WTC11 (cell line): ENCODE results near the gene FEM1A.

Experiments used
- CREB1 ChIP-seq: sonication (generic); formaldehyde crosslinking; IDR thresholded peaks from 2 replicates; pipeline ENCODE4 v1.8.0; 2023; ENCODE audit warnings: mild to moderate bottlenecking, missing genetic modification reagents
- CTCF ChIP-seq: fragments of 200-600 bp; IDR thresholded peaks from 2 replicates; pipeline ENCODE4 v1.8.0; 2022; ENCODE audit warnings: antibody characterized with exemption
- HMGXB4 ChIP-seq: sonication (generic); formaldehyde crosslinking; IDR thresholded peaks from 2 replicates; pipeline ENCODE4 v1.8.1; 2023; ENCODE audit warnings: mild to moderate bottlenecking, moderate library complexity, missing genetic modification reagents
- MAX ChIP-seq: sonication (generic); formaldehyde crosslinking; IDR thresholded peaks from 2 replicates; pipeline ENCODE4 v1.8.0; 2022; ENCODE audit warnings: mild to moderate bottlenecking, missing genetic modification reagents
- TF ChIP-seq, protein P1 (sequence below): sonication (generic); formaldehyde crosslinking; IDR thresholded peaks from 2 replicates; pipeline ENCODE4 v1.8.1; 2022; ENCODE audit warnings: mild to moderate bottlenecking, missing genetic modification reagents, moderate library complexity, borderline replicate concordance

DNA sequence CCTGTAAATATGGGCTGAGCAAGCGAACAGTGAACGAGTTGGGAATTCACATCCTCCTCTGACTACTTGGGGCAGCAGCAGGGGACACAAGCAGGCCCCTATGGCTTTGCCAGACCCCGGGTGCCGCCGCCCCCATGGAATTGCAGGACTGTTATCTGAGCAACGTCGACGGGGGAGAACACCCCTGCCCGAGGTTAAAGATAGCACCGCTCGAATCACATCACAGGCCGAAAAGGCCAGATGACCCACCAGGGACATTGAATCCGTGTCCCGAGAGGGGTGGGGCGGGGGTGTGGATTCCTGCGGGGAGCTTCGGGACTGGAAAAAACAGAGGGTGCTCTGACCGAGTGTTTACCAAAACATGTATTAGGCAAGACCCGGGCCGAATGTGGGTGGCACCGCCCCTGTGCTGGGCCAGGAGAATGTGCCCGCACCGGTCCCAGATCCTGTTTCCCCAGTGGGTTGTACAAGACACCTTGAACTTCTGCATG, 9.1 kb downstream of the FEM1A start:
- no peak for TF ChIP-seq HMGXB4
- no peak for TF ChIP-seq CTCF
- no peak for TF ChIP-seq MAX
- TF ChIP-seq, protein P1, sequence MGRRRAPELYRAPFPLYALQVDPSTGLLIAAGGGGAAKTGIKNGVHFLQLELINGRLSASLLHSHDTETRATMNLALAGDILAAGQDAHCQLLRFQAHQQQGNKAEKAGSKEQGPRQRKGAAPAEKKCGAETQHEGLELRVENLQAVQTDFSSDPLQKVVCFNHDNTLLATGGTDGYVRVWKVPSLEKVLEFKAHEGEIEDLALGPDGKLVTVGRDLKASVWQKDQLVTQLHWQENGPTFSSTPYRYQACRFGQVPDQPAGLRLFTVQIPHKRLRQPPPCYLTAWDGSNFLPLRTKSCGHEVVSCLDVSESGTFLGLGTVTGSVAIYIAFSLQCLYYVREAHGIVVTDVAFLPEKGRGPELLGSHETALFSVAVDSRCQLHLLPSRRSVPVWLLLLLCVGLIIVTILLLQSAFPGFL, result no peak
- no peak for TF ChIP-seq CREB1
